ENCODE measurements around the gene SPAG9.

The SPAG9 gene

DNA sequence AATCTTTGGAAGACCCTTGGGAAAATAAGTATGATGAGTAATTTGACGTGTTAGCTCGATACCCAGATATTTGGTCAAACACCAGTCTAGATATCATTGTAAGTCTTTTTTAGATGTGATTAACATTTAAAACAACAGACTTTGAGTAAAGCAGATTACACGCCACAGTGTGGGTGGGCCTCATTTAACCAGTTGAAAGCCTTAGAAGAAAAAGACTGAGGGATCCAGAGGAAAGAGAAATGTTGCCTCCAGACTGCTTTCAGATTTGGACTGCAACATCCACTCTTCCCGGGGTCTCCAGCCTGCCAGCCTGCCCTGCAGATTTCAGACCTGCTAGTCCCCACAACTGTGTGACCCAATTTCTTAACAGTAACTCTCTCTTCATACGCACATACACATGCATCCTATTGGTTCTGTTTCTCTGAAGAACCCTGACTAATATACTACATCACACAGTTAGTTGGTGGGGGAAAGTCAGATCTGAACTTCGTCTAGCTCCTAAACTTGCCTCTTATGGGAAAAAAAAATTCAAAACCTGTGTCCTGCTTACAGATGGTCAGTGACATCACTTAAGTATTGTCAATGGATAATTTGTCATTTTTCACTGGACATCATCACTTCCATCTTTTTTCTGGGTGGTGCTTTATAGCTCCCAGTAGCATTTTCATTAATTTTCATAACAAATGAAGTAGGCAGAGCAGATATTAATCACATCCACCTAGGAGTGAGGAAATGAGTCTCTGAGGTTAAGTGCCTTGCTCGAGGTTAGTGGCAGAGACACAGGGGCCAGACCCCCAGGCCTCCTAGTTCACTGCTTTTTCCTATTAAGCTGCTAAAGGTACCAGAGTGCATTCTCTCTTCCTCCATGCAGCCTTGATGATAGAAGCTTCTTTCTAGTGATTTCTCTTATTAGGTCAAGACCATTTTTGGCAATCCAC lies 146.8 kb downstream of the SPAG9 start:
- H3K27me3 ChIP-seq (ENCODE audit: insufficient read depth, low read length): no peaks in the 10 kb centered on the region
- no peaks in the 10 kb centered on the region for H3K4me1 ChIP-seq (ENCODE audit: insufficient read depth, low read length)
- no peaks in the 10 kb centered on the region for H3K9me3 ChIP-seq (ENCODE audit: low read length)
- peaks cover 89% of the 10 kb centered on the region for H3K36me3 ChIP-seq (ENCODE audit: insufficient read depth, low read length)
- H3K4me3 ChIP-seq (ENCODE audit: low read length): no peak overlapping the region
- H2AFZ ChIP-seq (ENCODE audit: low read depth, low read length): no peak overlapping the region

DNA sequence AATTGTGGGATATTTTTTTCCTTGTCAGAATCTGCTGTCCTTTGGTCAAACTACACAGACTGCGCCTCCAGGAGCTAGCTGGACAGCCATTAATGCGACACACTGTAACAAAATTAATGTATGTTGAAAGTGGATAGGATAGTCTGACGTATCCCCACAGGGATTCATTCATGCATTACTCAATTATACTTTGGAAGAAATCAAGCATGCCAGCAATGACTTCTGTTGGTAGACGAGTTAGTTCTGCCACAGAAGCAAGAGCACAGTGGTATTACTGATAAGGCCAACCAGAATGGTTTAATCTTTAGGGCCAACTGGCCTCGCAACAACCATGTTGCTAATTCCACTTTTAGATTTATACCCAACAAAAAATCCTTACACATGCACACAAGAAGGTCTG lies 148.1 kb downstream of the SPAG9 start:
- H3K36me3 ChIP-seq (ENCODE audit: insufficient read depth, low read length): peaks cover 86% of the 10 kb centered on the region
- no peak overlapping the region for H2AFZ ChIP-seq (ENCODE audit: low read depth, low read length)
- H3K27me3 ChIP-seq (ENCODE audit: insufficient read depth, low read length): no peaks in the 10 kb centered on the region
- H3K4me1 ChIP-seq (ENCODE audit: insufficient read depth, low read length): no peaks in the 10 kb centered on the region
- H3K4me3 ChIP-seq (ENCODE audit: low read length): no peak overlapping the region
- H3K9me3 ChIP-seq (ENCODE audit: low read length): no peaks in the 10 kb centered on the region

DNA sequence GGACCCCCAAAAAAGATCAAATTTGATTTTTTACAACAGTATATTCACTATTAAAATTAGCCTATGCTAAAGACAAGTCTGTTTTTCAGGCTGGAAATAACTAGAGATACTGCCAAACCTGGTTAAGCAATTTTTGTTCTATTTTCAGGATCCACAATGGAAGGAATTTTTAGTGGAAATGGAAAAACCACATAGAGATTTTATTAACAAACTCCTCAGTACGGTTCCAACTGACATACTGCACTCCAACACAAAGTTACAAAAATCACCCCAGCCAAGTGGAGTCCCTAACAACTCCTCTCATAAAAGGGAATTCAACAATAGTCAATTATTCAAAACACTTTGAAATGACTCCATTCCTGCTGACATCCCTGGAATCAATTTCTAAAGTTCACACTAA lies 152.9 kb downstream of the SPAG9 start:
- no peaks in the 10 kb centered on the region for H3K4me1 ChIP-seq (ENCODE audit: insufficient read depth, low read length)
- H3K4me3 ChIP-seq (ENCODE audit: low read length): no peak overlapping the region
- H2AFZ ChIP-seq (ENCODE audit: low read depth, low read length): no peak overlapping the region
- H3K36me3 ChIP-seq (ENCODE audit: insufficient read depth, low read length): peaks cover 86% of the 10 kb centered on the region
- H3K9me3 ChIP-seq (ENCODE audit: low read length): no peaks in the 10 kb centered on the region
- H3K27me3 ChIP-seq (ENCODE audit: insufficient read depth, low read length): no peaks in the 10 kb centered on the region

DNA sequence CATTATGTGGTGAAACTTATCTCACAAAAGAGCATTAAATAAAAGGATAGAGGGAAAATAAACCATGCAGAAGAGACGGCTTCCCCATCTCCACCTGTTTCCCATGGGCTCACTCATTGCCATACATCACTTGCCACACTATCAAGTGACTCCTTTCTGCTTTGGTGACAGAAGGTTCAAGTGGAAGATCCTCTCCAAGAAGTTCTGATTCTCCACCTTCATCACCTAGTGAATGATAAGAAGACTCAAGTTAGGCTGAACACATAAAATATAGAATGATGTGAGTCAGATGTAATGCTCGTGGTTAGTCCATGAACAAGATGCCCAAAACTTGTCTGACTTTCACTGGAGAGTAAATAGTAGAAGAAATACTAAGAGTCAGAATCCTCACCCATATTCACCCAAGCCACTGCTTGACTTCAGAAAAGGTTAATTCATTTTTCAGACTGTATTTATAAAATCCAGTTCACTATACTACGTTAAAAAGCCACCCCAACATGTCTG lies 154.5 kb downstream of the SPAG9 start:
- H3K4me1 ChIP-seq (ENCODE audit: insufficient read depth, low read length): no peaks in the 10 kb centered on the region
- no peaks in the 10 kb centered on the region for H3K9me3 ChIP-seq (ENCODE audit: low read length)
- H3K27me3 ChIP-seq (ENCODE audit: insufficient read depth, low read length): no peaks in the 10 kb centered on the region
- H3K36me3 ChIP-seq (ENCODE audit: insufficient read depth, low read length): peaks cover 92% of the 10 kb centered on the region
- no peak overlapping the region for H2AFZ ChIP-seq (ENCODE audit: low read depth, low read length)
- no peak overlapping the region for H3K4me3 ChIP-seq (ENCODE audit: low read length)

DNA sequence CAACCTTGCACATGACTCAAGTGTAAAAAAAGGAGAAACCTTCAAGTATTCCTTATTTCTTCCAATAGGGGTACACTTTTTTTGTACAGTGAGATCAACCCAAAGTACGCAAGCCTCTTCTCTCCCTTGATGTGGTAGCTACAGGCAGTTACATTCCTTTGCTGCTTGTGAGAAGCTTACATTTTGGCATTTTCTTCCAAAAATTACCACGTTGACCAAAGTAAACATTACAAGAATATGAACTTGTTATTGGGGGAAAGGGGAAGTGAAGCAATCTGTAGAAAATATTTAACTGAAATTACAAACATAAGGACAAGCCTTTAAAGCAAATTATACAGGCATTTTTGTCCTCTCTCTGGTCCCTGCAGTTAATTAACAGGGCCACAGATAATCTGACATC lies 157.5 kb downstream of the SPAG9 start:
- H3K27me3 ChIP-seq (ENCODE audit: insufficient read depth, low read length): no peaks in the 10 kb centered on the region
- H2AFZ ChIP-seq (ENCODE audit: low read depth, low read length): no peak overlapping the region
- H3K4me1 ChIP-seq (ENCODE audit: insufficient read depth, low read length): no peaks in the 10 kb centered on the region
- H3K9me3 ChIP-seq (ENCODE audit: low read length): no peaks in the 10 kb centered on the region
- peaks cover 78% of the 10 kb centered on the region for H3K36me3 ChIP-seq (ENCODE audit: insufficient read depth, low read length)
- H3K4me3 ChIP-seq (ENCODE audit: low read length): no peak overlapping the region

DNA sequence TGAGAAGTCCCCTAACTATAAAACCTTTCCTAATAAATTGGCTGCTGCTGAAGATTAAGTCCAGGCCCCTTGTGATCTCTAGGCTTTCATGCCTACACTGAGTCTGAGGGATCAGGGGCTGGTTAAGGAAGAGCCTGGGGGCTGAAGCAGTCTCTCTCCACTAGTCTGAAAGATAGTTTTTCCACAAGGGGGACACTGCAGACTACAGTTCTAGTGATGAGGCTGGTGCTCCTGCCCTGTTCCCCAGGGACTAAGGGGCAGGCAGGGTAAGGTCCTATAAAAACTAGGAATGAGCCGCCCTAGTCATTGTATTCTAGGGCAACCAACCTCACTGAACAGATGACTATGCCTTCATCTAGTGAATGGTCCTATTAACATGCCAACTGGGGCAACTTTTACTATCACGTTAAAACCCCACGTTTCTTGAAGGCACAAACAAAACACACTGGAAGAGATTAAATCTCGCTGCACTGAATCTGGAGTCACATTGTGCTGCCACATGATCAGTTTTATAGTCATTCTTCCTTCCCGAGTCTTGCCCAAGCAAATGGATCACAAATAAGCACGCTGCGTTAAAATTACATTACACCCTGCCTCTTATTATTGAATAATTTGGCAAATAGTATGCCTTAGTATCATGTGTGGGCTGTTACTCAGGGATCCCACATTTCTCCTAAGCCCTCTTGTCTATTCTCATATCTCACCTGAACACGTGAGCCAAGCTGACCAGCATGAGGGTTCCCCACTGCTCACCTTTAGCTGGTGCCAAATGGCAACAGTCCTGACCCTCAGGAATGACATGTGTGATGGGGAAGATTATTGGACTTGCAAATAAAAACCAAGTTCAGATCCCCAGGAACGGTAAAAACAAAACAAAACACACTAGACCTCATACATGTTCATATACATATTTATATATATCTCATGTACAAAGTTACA lies 159.1 kb downstream of the SPAG9 start:
- no peaks in the 10 kb centered on the region for H3K9me3 ChIP-seq (ENCODE audit: low read length)
- H2AFZ ChIP-seq (ENCODE audit: low read depth, low read length): no peak overlapping the region
- H3K4me3 ChIP-seq (ENCODE audit: low read length): no peak overlapping the region
- no peaks in the 10 kb centered on the region for H3K27me3 ChIP-seq (ENCODE audit: insufficient read depth, low read length)
- H3K4me1 ChIP-seq (ENCODE audit: insufficient read depth, low read length): no peaks in the 10 kb centered on the region
- peaks cover 62% of the 10 kb centered on the region for H3K36me3 ChIP-seq (ENCODE audit: insufficient read depth, low read length)

DNA sequence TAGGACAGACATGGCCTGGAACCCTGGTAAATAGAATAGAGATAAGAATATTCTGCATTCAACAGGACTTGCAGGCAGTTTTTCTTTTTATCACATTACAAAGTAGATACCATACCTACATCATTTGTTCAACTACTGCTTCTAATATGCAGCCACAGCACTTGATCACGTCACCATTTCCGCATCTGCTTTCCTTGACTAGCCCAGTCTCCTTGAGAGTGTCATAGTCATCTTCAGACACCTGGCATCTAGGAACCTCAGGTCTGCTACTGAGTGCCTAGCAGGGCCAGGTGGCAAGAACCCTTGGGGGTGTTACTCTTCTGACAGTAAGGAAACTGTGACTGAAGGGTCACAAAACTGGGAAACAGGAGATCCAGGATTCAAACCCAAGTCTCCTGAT lies 161.3 kb downstream of the SPAG9 start:
- H2AFZ ChIP-seq (ENCODE audit: low read depth, low read length): no peak overlapping the region
- peaks cover 41% of the 10 kb centered on the region for H3K36me3 ChIP-seq (ENCODE audit: insufficient read depth, low read length)
- H3K9me3 ChIP-seq (ENCODE audit: low read length): no peaks in the 10 kb centered on the region
- H3K4me3 ChIP-seq (ENCODE audit: low read length): no peak overlapping the region
- no peaks in the 10 kb centered on the region for H3K27me3 ChIP-seq (ENCODE audit: insufficient read depth, low read length)
- H3K4me1 ChIP-seq (ENCODE audit: insufficient read depth, low read length): peaks cover 2% of the 10 kb centered on the region

DNA sequence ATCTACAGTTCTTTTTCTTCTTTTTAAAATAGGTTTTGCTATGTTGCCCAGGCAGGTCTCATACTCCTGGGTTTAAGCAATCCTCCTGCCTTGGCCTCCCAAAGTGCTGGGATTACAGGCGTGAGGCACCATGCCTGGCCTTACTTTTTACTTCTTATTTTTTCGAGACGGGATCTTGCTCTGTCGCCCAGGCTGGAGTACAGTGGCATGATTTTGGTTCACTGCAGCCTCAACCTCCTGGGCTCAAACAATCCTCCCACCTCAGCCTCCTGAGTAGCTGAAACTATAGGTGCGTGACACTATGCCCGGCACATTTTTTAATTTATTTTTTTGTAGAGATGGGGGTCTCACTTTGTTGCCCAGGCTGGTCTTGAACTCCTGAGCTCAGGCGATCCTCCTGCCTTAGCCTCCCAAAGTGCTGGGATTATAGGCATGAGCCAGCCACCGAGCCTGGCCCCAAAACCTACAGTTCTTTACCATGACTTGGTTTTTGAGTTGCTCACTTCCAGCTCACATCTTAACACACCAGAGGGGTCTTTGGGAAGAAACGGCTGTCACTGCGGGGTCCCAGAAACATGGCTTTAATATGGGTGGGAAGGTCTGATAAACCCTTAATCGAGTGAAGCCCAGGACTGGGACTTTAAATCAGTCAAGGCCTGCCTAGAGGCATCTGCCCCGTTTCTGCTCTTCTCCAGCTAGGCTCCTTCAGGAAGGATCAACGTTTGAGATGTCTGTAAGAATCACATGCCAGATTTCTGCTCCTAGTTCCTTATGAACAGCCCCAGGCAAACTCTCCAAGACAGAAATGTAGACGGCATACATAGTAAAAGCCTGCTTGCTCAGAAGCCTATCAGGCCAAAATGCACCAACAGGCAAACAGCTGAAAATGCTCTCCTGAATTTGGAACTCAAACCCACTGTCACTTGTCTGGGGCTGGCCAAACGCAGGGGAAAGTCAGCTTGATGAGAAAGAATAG lies 162.8 kb downstream of the SPAG9 start:
- peaks cover 28% of the 10 kb centered on the region for H3K36me3 ChIP-seq (ENCODE audit: insufficient read depth, low read length)
- no peaks in the 10 kb centered on the region for H3K27me3 ChIP-seq (ENCODE audit: insufficient read depth, low read length)
- H3K4me1 ChIP-seq (ENCODE audit: insufficient read depth, low read length): peaks cover 10% of the 10 kb centered on the region

DNA sequence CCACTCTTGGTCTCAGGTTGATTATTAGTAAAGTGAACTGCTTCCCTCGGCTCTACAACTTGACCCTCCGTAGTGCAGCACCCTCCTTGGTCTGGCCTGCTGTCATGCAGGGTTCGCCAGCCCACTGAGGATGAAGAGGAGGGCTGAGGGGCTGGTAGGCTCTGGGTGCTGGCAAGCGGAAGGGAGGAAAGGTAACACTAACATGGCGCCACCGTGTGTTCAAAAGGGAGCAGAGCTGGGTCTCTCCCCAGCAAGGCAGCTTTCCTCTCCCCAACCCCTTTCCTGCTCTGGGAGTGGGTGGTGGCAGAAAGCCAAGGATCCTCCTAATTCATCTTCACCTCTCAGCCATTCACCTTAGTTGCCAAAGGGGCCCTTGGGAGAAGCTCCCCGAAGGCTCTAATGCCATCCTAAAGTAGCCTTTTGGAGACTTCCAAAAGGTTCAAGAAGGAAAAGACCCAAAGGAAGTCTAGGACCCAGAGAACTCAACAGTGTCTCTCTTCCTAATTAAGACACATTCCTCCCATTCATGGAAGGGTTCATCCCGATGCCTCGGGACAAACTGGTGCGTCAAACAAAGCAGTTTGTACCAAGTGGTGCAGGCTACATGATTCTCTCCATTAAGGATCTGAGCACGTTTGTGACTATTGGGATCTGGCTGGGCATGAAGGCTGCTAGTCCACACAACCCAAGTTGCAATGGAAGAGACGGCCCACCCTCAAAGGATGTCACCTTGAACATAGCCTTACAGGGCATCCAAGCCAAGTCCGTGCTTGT lies 163.7 kb downstream of the SPAG9 start:
- Histone ChIP-seq H3K4me1 (ENCODE audit: insufficient read depth, low read length) (peaks cover 10% of the 10 kb centered on the region), H3K4me3 (ENCODE audit: low read length) (no peak overlapping the region), H3K36me3 (ENCODE audit: insufficient read depth, low read length) (peaks cover 19% of the 10 kb centered on the region), H3K9me3 (ENCODE audit: low read length) (no peaks in the 10 kb centered on the region), H2AFZ (ENCODE audit: low read depth, low read length) (no peak overlapping the region), H3K27me3 (ENCODE audit: insufficient read depth, low read length) (no peaks in the 10 kb centered on the region)

More for the DNA sequence above, 162.8 kb downstream of the SPAG9 start:
- Histone ChIP-seq H3K4me3 (ENCODE audit: low read length) (no peak overlapping the region), H2AFZ (ENCODE audit: low read depth, low read length) (no peak overlapping the region), H3K9me3 (ENCODE audit: low read length) (no peaks in the 10 kb centered on the region)

DNA sequence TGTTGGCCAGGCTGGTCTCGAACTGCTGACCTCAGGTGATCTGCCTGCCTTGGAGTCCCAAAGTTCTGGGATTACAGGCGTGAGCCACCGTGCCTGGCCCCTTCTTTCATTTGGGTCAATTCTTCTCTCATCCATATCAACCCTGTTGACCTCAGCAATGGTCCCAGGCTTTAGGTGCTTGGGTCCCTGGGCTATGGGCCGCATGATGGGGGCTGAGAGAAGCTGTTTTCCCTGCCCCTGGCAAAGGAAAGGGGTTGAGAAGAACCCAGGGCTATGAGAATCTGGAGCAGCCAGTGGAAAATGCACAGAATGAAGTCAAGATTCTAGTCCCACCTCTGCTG lies 164.3 kb downstream of the SPAG9 start:
- no peak overlapping the region for H3K4me3 ChIP-seq (ENCODE audit: low read length)
- peaks cover 13% of the 10 kb centered on the region for H3K36me3 ChIP-seq (ENCODE audit: insufficient read depth, low read length)
- H3K9me3 ChIP-seq (ENCODE audit: low read length): no peaks in the 10 kb centered on the region
- H3K4me1 ChIP-seq (ENCODE audit: insufficient read depth, low read length): peaks cover 10% of the 10 kb centered on the region
- H2AFZ ChIP-seq (ENCODE audit: low read depth, low read length): no peak overlapping the region
- no peaks in the 10 kb centered on the region for H3K27me3 ChIP-seq (ENCODE audit: insufficient read depth, low read length)

DNA sequence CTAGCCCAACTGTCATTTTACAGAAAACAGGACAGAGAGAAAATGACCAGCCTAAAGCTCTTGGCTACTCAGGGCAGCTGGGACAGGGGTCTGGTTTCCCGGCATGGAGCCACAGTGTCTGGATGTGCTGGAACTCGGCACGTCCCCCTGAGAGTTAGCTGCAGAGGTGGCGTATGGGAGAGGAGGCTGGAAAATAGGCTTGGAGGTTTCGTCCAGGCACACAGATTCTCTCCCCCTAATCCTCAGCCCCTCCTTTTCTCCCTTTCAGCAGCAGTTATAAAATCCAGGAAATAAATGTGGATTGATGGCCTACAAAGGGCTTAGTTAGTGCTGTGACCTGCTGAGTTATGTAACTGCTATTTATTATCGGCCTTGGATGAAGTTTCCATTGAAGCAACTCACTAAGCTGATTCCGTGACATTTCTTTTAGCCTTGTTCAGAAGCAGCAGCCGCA lies 165.0 kb downstream of the SPAG9 start:
- Histone ChIP-seq H2AFZ (ENCODE audit: low read depth, low read length) (no peak overlapping the region), H3K36me3 (ENCODE audit: insufficient read depth, low read length) (peaks cover 8% of the 10 kb centered on the region), H3K9me3 (ENCODE audit: low read length) (no peaks in the 10 kb centered on the region), H3K4me1 (ENCODE audit: insufficient read depth, low read length) (peaks cover 12% of the 10 kb centered on the region), H3K27me3 (ENCODE audit: insufficient read depth, low read length) (no peaks in the 10 kb centered on the region), H3K4me3 (ENCODE audit: low read length) (no peak overlapping the region)

DNA sequence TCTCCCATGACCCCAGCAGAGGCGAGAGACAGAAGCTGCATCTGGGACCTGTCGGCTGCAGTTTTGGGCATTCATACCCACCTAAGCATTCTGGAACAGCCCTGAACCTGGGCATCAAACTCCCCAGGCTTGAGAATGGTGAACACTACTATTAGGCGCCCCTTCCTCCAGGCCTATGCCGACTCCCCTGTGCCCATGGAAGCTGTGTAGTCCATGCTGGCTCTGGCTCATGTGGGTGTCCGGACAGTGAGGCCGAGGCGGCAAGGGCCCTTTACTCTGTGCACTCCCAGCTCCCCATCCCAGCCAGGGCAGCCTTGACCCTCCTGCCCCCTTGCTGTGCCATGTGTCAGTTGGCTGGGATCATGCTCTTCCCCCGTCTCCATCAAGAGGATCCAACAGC lies 165.5 kb downstream of the SPAG9 start:
- H3K4me1 ChIP-seq (ENCODE audit: insufficient read depth, low read length): peaks cover 16% of the 10 kb centered on the region
- H3K27me3 ChIP-seq (ENCODE audit: insufficient read depth, low read length): no peaks in the 10 kb centered on the region
- no peak overlapping the region for H3K4me3 ChIP-seq (ENCODE audit: low read length)
- H3K9me3 ChIP-seq (ENCODE audit: low read length): no peaks in the 10 kb centered on the region
- peaks cover 6% of the 10 kb centered on the region for H3K36me3 ChIP-seq (ENCODE audit: insufficient read depth, low read length)
- no peak overlapping the region for H2AFZ ChIP-seq (ENCODE audit: low read depth, low read length)
